Liver (tissue), 3 donors: ENCODE measurements around the gene EFCAB12.

Experiments used
- FOXA1 ChIP-seq: IDR thresholded peaks from 2 replicates; pipeline ENCODE4 v1.6.1; 2016; ENCODE audit warnings: antibody characterized with exemption
- GABPA ChIP-seq, 2 donors: IDR thresholded peaks in 1 of 2; conservative IDR thresholded peaks in 1 of 2; 2 replicates each; pipeline ENCODE4 v1.6.1; 2016; ENCODE audit warnings: antibody characterized with exemption in 2 of 2, mild to moderate bottlenecking in 1 of 2, moderate library complexity in 1 of 2
- HNF4G ChIP-seq: IDR thresholded peaks from 2 replicates; pipeline ENCODE4 v1.6.1; 2016; ENCODE audit warnings: antibody characterized with exemption
- JUND ChIP-seq, 2 donors: IDR thresholded peaks; 2 replicates each; pipeline ENCODE4 v1.6.1; 2016; ENCODE audit warnings: antibody characterized with exemption in 2 of 2
- RAD21 ChIP-seq, 2 donors: IDR thresholded peaks; 2 replicates each; pipeline ENCODE4 v1.6.1; 2016; ENCODE audit warnings: antibody characterized with exemption in 2 of 2, mild to moderate bottlenecking in 2 of 2
- SP1 ChIP-seq: IDR thresholded peaks from 2 replicates; pipeline ENCODE4 v1.6.1; 2018; ENCODE audit warnings: antibody characterized with exemption, mild to moderate bottlenecking
- TAF1 ChIP-seq: conservative IDR thresholded peaks from 2 replicates; pipeline ENCODE4 v1.6.1; 2016; ENCODE audit warnings: antibody characterized with exemption, mild to moderate bottlenecking
- YY1 ChIP-seq: IDR thresholded peaks from 2 replicates; pipeline ENCODE4 v1.6.1; 2016; ENCODE audit warnings: antibody characterized with exemption, mild to moderate bottlenecking
- TF ChIP-seq, protein P1 (sequence below): fragments of 150-350 bp; IDR thresholded peaks from 2 replicates; pipeline ENCODE4 v1.5.1; 2017; ENCODE audit warnings: improper control_type of control experiment, low read depth, low read length; ENCODE audit not compliant: missing input control
- TF ChIP-seq, protein P2 (sequence below): IDR thresholded peaks from 2 replicates; pipeline ENCODE4 v1.6.1; 2016; ENCODE audit warnings: antibody characterized with exemption
- donor health status: healthy.
- donor health status: healthy.

DNA sequence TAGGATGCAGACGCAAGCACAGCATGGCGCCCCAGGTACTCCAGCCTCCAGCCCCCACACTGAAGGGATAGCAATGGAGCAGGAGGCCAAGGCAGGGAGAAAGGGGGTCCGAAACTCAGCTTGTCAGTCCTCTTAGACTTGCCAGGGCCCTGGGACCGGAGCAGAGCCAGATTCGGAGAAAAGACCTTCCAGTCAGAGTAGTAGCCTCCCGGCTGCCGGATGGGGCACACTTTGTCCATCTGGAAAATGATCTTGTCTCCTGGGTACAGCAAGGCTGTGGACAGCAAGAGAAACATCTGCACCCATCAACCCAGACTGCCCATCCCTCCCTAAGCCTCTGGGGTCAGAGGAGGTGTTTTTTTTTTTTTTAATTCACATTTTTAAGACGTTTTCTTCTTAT is 24.3 kb downstream of the EFCAB12 start:
- TF ChIP-seq JUND (IDR thresholded peaks at IDR 0.05), result no peak
- TF ChIP-seq, protein P1, sequence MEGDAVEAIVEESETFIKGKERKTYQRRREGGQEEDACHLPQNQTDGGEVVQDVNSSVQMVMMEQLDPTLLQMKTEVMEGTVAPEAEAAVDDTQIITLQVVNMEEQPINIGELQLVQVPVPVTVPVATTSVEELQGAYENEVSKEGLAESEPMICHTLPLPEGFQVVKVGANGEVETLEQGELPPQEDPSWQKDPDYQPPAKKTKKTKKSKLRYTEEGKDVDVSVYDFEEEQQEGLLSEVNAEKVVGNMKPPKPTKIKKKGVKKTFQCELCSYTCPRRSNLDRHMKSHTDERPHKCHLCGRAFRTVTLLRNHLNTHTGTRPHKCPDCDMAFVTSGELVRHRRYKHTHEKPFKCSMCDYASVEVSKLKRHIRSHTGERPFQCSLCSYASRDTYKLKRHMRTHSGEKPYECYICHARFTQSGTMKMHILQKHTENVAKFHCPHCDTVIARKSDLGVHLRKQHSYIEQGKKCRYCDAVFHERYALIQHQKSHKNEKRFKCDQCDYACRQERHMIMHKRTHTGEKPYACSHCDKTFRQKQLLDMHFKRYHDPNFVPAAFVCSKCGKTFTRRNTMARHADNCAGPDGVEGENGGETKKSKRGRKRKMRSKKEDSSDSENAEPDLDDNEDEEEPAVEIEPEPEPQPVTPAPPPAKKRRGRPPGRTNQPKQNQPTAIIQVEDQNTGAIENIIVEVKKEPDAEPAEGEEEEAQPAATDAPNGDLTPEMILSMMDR, result no peak
- TF ChIP-seq GABPA (IDR thresholded peaks at IDR 0.05 in 1 of 2, conservative IDR thresholded peaks at IDR 0.05 in 1 of 2), result no peak
- TF ChIP-seq YY1, result no peak
- no peak for TF ChIP-seq SP1
- TF ChIP-seq HNF4G, result no peak
- no peak for TF ChIP-seq FOXA1
- no peak for TF ChIP-seq RAD21 (IDR thresholded peaks at IDR 0.05)
- TF ChIP-seq, protein P2, sequence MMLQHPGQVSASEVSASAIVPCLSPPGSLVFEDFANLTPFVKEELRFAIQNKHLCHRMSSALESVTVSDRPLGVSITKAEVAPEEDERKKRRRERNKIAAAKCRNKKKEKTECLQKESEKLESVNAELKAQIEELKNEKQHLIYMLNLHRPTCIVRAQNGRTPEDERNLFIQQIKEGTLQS, result no peak
- TF ChIP-seq TAF1, result no peak
